K562 (cell line): Measurements from ENCODE around the gene COL9A3. TPM values are rescaled to one million over a fixed set of nuclear protein-coding genes. Genes with fewer than 3 reads are reported as not detected.
A peak's percentile ranks its signal among the peaks of the same experiment; 100 is the strongest.

Source experiments
- ATAC-seq: fragments of 200-7000 bp; cut with Tn5 transposase; 3 replicates; pipeline ENCODE4 v1.9.1; 2020; ENCODE audit warnings: moderate library complexity
- BruUV-seq: library from RNA; stranded (reverse); fragments of 400-500 nt; replicated peaks from 2 replicates; lab custom pipeline; 2021; lab: Mats Ljungman, UMichigan
- CTCF ChIA-PET: fragments of 300-600 bp; formaldehyde crosslinking; extraction: SDS; loops from one replicate; lab custom pipeline; 2021; ENCODE audit warnings: low intra/inter-chr PET ratio; lab: Yijun Ruan, JAX
- POLR2A ChIA-PET: fragments of 300-600, 350-650 bp; sonication (Branson Sonifier 250); formaldehyde crosslinking; extraction: SDS; loops from one replicate; lab custom pipeline; 2021; ENCODE audit warnings: antibody characterized with exemption, inconsistent platforms; lab: Yijun Ruan, JAX
- DNase-seq, 4 experiments: peaks; one replicate each; pipeline versions ENCODE4 v3.0.0 to v3.0.0-alpha.2; 2011 to 2018; ENCODE audit warnings: low spot score in 3 of 4, mixed read lengths in 3 of 4; ENCODE audit errors: extremely low read depth in 1 of 4
- FAIRE-seq: peaks from 2 replicates; lab custom pipeline; 2011; peaks lifted over from hg19 to GRCh38; lab: Jason Lieb, UNC
- H2AFZ ChIP-seq: 2 replicates; pipeline ENCODE4 v1.6.0; 2011; ENCODE audit warnings: low read depth, low read length, control low read depth, inconsistent platforms
- H3K27ac ChIP-seq: fragments of 200-600 bp; 3 replicates; pipeline ENCODE4 v1.8.0; 2011; ENCODE audit warnings: low read depth, mild to moderate bottlenecking, control low read depth, inconsistent platforms, low read length, moderate library complexity, mixed read lengths; ENCODE audit errors: extremely low read depth
- H3K27me3 ChIP-seq, 2 experiments: fragments of 300-600 bp in 1 of 2; 2 replicates in 1 of 2; 3 replicates in 1 of 2; pipeline versions ENCODE4 v1.6.0 to v1.8.0; 2011; ENCODE audit warnings: inconsistent platforms in 2 of 2, low read length in 2 of 2, mild to moderate bottlenecking in 1 of 2, mixed read lengths in 1 of 2, moderate library complexity in 1 of 2; ENCODE audit not compliant: control insufficient read depth in 2 of 2, insufficient read depth in 2 of 2
- H3K36me3 ChIP-seq: fragments of 300-600 bp; 3 replicates; pipeline ENCODE4 v1.8.0; 2011; ENCODE audit warnings: mild to moderate bottlenecking, low read length, inconsistent platforms; ENCODE audit not compliant: control insufficient read depth, insufficient read depth
- H3K4me1 ChIP-seq, 2 experiments: fragments of 200-600 bp in 1 of 2; replicated peaks in 1 of 2; 2 replicates in 1 of 2; 3 replicates in 1 of 2; pipeline versions ENCODE4 v1.5.1 to v1.8.0; 2011; ENCODE audit warnings: inconsistent platforms in 2 of 2, low read length in 2 of 2, mild to moderate bottlenecking in 1 of 2, mixed read lengths in 1 of 2, moderate library complexity in 1 of 2; ENCODE audit not compliant: control insufficient read depth in 2 of 2, insufficient read depth in 2 of 2
- H3K4me2 ChIP-seq: 2 replicates; pipeline ENCODE4 v1.6.1; 2011; ENCODE audit warnings: low read length, control low read depth, inconsistent platforms, mixed read lengths; ENCODE audit not compliant: insufficient read depth
- H3K4me3 ChIP-seq: fragments of 200-600 bp; sonication (generic), shearing (Covaris generic); 2 replicates; pipeline ENCODE4 v1.5.1; 2016; ENCODE audit warnings: control low read depth, inconsistent platforms
- H3K79me2 ChIP-seq: fragments of 200-600 bp; 3 replicates; pipeline ENCODE4 v1.8.0; 2011; ENCODE audit warnings: low read length, inconsistent platforms; ENCODE audit not compliant: control insufficient read depth, insufficient read depth
- H3K9ac ChIP-seq, 2 experiments: 2 replicates each; pipeline versions ENCODE4 v1.6.0 to v1.6.1; 2011; ENCODE audit warnings: low read depth in 2 of 2, low read length in 2 of 2, control low read depth in 1 of 2, inconsistent platforms in 1 of 2, mild to moderate bottlenecking in 1 of 2, mixed read lengths in 1 of 2; ENCODE audit not compliant: insufficient read depth in 1 of 2
- H3K9me1 ChIP-seq: one replicate; pipeline ENCODE4 v1.6.0; 2011; ENCODE audit warnings: inconsistent platforms, mild to moderate bottlenecking, low read length, moderate library complexity; ENCODE audit not compliant: control insufficient read depth, insufficient read depth
- H3K9me3 ChIP-seq: replicated peaks from 2 replicates; pipeline ENCODE4 v1.5.1; 2011; ENCODE audit warnings: low read depth, low read length, inconsistent platforms; ENCODE audit not compliant: control insufficient read depth, insufficient read depth
- H4K20me1 ChIP-seq: replicated peaks from 2 replicates; pipeline ENCODE4 v1.6.1; 2011; ENCODE audit warnings: low read length, inconsistent platforms, mixed read lengths; ENCODE audit not compliant: control insufficient read depth, insufficient read depth
- DDX20 ChIP-seq: fragments of 450-650 bp; IDR thresholded peaks from 2 replicates; pipeline ENCODE4 v1.6.1; 2016; ENCODE audit warnings: missing genetic modification characterization, low read depth, mild to moderate bottlenecking, missing compliant biosample characterization, moderate library complexity
- ELF1 ChIP-seq: fragments of 200-800 bp; sonication (Bioruptor generic); IDR thresholded peaks from 2 replicates; pipeline ENCODE4 v1.6.1; 2016; ENCODE audit warnings: missing genetic modification characterization, missing compliant biosample characterization
- MBD2 ChIP-seq: sonication (generic); IDR thresholded peaks from 2 replicates; pipeline ENCODE4 v1.6.1; 2016; ENCODE audit warnings: low read depth, borderline replicate concordance
- NCOA2 ChIP-seq, 2 experiments: fragments of 450-650 bp; IDR thresholded peaks; 2 replicates each; pipeline ENCODE4 v1.6.1; 2018; ENCODE audit warnings: mild to moderate bottlenecking in 2 of 2, moderate library complexity in 1 of 2; ENCODE audit not compliant: partially characterized antibody in 2 of 2
- NCOA4 ChIP-seq: fragments of 450-650 bp; IDR thresholded peaks from 2 replicates; pipeline ENCODE4 v1.6.1; 2018; ENCODE audit warnings: mild to moderate bottlenecking; ENCODE audit not compliant: partially characterized antibody
- NR3C1 ChIP-seq: sonication (generic); formaldehyde crosslinking; IDR thresholded peaks from 2 replicates; pipeline ENCODE4 v1.8.1; 2022; ENCODE audit warnings: missing genetic modification reagents
- SMAD4 ChIP-seq: fragments of 250-450 bp; sonication (Bioruptor Pico); conservative IDR thresholded peaks from 2 replicates; pipeline ENCODE4 v1.8.0; 2021; ENCODE audit warnings: inconsistent platforms, mild to moderate bottlenecking, moderate library complexity
- ZBTB17 ChIP-seq: fragments of 450-650 bp; formaldehyde crosslinking; IDR thresholded peaks from 2 replicates; pipeline ENCODE4 v1.4.0; 2020; ENCODE audit warnings: mild to moderate bottlenecking
- ZBTB7A ChIP-seq: IDR thresholded peaks from 2 replicates; pipeline ENCODE4 v1.6.1; 2011; ENCODE audit warnings: low read depth, mild to moderate bottlenecking, low read length, moderate library complexity, borderline replicate concordance; ENCODE audit not compliant: control insufficient read depth
- ZNF324 ChIP-seq: fragments of 250-450 bp; sonication (Bioruptor Pico); IDR thresholded peaks from 2 replicates; pipeline ENCODE4 v1.4.0; 2020; ENCODE audit warnings: mild to moderate bottlenecking
- WGBS: fragments of 100-300 bp; shearing (Covaris generic); methylation state at CpG from one replicate; pipeline ENCODE4 v1.1.6; 2016; ENCODE audit warnings: low coverage, mixed read lengths; ENCODE audit not compliant: insufficient coverage; ENCODE audit errors: missing lambda C conversion rate; 5-methylcytosine and 5-hydroxymethylcytosine counted together
- in situ Hi-C: fragments of 300-500 bp; cut with MboI; formaldehyde crosslinking; loops from 4 replicates; pipeline ENCODE4 v1.15.0; 2018; ENCODE audit warnings: inconsistent platforms, mixed read lengths
- intact Hi-C: fragments of 100-400 bp; cut with micrococcal nuclease; formaldehyde crosslinking; loops from 2 replicates; pipeline ENCODE4 v1.14.2; 2022
- polyA plus RNA-seq, 8 experiments: library from polyadenylated mRNA; depleted of rRNA in 4 of 8; stranded (reverse) in 5 of 8; unstranded in 3 of 8; fragments of >200 nt; fragmentation: Nextera tagmentation in 2 of 8; fragmentation: Illumina TruSeq in 1 of 8; extraction: Ambion mirVana in 2 of 8; extraction: Trizol in 1 of 8; gene quantifications; 2 replicates each; pipeline versions ENCODE4 v1.2.1 to v1.2.3, GENCODE V29; 2011 to 2014; ENCODE audit warnings: inconsistent platforms in 1 of 8, missing spikeins in 1 of 8
- total RNA-seq, 7 experiments: library from RNA; depleted of rRNA in 6 of 7; stranded (reverse); fragments of >200 nt in 6 of 7; fragmentation: Illumina TruSeq in 2 of 7; extraction: Trizol in 2 of 7; gene quantifications; 2 replicates each; pipeline versions ENCODE4 v1.2.1 to v1.2.3, GENCODE V29; 2011 to 2021; ENCODE audit warnings: low replicate concordance in 1 of 7
- TF ChIP-seq, protein P1 (sequence below): IDR thresholded peaks from 3 replicates; pipeline ENCODE4 v1.6.1; 2011; ENCODE audit warnings: borderline replicate concordance, mild to moderate bottlenecking, moderate library complexity; ENCODE audit not compliant: insufficient read length; ENCODE audit errors: extremely low read depth

COL9A3 gene
- total and polyA plus RNA-seq, 9 of the 15 experiments (the other 6 are each of a cell fraction or from before 2014, with no cell fraction given) = 0.14 to 3.6 (median 0.88) TPM; not detected in 1

- TF ChIP-seq, protein P1, sequence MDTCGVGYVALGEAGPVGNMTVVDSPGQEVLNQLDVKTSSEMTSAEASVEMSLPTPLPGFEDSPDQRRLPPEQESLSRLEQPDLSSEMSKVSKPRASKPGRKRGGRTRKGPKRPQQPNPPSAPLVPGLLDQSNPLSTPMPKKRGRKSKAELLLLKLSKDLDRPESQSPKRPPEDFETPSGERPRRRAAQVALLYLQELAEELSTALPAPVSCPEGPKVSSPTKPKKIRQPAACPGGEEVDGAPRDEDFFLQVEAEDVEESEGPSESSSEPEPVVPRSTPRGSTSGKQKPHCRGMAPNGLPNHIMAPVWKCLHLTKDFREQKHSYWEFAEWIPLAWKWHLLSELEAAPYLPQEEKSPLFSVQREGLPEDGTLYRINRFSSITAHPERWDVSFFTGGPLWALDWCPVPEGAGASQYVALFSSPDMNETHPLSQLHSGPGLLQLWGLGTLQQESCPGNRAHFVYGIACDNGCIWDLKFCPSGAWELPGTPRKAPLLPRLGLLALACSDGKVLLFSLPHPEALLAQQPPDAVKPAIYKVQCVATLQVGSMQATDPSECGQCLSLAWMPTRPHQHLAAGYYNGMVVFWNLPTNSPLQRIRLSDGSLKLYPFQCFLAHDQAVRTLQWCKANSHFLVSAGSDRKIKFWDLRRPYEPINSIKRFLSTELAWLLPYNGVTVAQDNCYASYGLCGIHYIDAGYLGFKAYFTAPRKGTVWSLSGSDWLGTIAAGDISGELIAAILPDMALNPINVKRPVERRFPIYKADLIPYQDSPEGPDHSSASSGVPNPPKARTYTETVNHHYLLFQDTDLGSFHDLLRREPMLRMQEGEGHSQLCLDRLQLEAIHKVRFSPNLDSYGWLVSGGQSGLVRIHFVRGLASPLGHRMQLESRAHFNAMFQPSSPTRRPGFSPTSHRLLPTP = no peak
- TF ChIP-seq ZBTB17 (CRISPR knock-in tag) (0 out of 2 replicates have a peak, but pooled peaks have one; percentile 15), SMAD4 (peak; percentile 57; the same call in 1 of the 2 replicates), NCOA2 (IDR thresholded peaks at IDR 0.05; ENCODE audit: partially characterized antibody in 2 of 2) (no peak), ELF1 (tag) (no peak)
Observed at GRCh38 chr20:62838128-62838891, 21.5 kb downstream of the COL9A3 start (continued).

- no TSS peak for BruUV-seq
- H3K79me2 ChIP-seq = no peaks in the 10 kb centered on the region
- no peak overlapping the region for H3K4me3 ChIP-seq
- no peak overlapping the region for H3K9ac ChIP-seq
- no peak for TF ChIP-seq MBD2
- TF ChIP-seq ZNF324 = no peak
- no peak for TF ChIP-seq NR3C1 (CRISPR knock-in tag)
- TF ChIP-seq DDX20 = no peak
- no peak for TF ChIP-seq NCOA4
- TF ChIP-seq ZBTB7A = no peak
- H3K9me1 ChIP-seq = no peaks in the 10 kb centered on the region
- no peaks in the 10 kb centered on the region for H3K9me3 ChIP-seq
- peaks cover 6 to 37% of the 10 kb centered on the region in 2 experiments; a peak in 4 of 5 replicates for H3K4me1 ChIP-seq
- DNase-seq = no peak
- 71% methylated on average over 8 of the region's 8 CpGs for WGBS
- CTCF ChIA-PET = no interaction called here
- no peak for ATAC-seq
- H4K20me1 ChIP-seq = no peaks in the 10 kb centered on the region
- H3K27ac ChIP-seq = no peak overlapping the region
- no peaks in the 10 kb centered on the region for H3K36me3 ChIP-seq
- intact Hi-C loops = no loop called here
- H2AFZ ChIP-seq = no peak overlapping the region
- peaks cover 0 to 9% of the 10 kb centered on the region in 2 experiments; a peak in 2 of 5 replicates for H3K27me3 ChIP-seq
- no peak overlapping the region for H3K4me2 ChIP-seq
- no peak for FAIRE-seq
- POLR2A ChIA-PET = interaction anchor here (0.7 to 1.0 kb wide), 2 partner anchors 11 to 952 kb away, joined by 3 to 4 read pairs; no protein-coding TSS in a partner anchor
- in situ Hi-C loops = no loop called here
Observed at GRCh38 chr20:62839261-62839660, 22.4 kb downstream of the COL9A3 start.
